GM21515 (cell line): ENCODE results near the gene TNS3.
"Not testable (repeated sequence)": the region's sequence is repeated elsewhere in the genome, so short reads cannot be mapped to it uniquely, and the experiment has no call there.

ENCODE experiments used
- ATAC-seq: cut with Tn5 transposase; IDR thresholded peaks from one replicate; pipeline ENCODE4 v1.9.1; 2021; ENCODE audit not compliant: unreplicated experiment

Gene TNS3

DNA sequence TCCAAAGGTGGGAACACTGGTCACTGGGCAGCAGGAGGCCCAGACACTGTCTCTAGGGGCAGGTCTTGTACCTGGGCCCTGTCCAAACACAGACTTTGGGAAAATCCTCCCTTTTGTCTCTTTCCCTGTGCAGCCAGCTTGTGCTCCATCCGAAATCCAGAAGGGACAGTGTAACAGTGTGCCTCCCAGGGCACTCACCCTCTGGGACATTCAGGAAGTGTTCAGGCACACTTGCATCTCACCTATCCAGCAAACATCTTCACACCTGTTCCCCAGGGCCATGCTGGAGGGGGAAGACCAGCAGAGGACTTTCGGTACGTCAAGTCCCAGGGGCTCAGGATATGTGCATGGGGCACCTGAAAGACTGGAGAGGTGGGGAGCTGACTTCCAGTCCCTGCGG, 38.9 kb downstream of the TNS3 start:
- ATAC-seq: no peak

DNA sequence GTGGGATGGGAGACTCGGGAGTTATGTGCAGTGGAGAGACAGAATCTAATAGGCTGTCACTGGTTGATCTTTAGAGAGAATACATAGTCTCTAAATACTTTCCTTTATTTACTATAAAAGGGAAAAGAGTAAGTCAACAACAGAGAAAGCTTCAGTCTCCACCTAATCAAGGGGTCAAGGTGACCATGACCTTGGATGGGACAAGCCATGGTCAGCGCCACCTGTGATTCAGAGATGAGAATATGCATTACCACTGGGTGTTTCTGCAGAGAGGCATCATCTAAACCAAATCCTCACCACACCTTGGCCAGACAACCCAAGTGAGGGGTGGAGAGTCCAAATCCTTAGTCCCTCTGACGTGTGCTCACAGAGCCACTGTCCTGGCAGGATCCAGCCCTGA, 39.9 kb downstream of the TNS3 start:
- ATAC-seq: no peak

DNA sequence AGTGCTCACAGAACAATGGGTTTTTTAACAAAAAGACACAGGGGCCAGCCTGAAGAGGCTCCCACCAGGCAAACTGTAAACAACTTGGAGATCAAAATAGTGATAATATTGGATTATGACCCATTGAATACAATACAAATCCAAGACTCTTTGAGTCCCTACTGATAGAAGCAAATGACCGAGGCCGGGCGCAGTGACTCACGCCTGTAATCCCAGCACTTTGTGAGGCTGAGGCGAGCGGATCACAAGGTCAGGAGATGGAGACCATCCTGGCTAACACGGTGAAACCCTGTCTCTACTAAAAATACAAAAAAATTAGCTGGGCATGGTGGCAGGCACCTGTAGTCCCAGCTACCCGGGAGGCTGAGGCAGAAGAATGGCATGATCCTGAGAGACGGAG, 40.4 kb downstream of the TNS3 start:
- ATAC-seq: not testable (repeated sequence)

DNA sequence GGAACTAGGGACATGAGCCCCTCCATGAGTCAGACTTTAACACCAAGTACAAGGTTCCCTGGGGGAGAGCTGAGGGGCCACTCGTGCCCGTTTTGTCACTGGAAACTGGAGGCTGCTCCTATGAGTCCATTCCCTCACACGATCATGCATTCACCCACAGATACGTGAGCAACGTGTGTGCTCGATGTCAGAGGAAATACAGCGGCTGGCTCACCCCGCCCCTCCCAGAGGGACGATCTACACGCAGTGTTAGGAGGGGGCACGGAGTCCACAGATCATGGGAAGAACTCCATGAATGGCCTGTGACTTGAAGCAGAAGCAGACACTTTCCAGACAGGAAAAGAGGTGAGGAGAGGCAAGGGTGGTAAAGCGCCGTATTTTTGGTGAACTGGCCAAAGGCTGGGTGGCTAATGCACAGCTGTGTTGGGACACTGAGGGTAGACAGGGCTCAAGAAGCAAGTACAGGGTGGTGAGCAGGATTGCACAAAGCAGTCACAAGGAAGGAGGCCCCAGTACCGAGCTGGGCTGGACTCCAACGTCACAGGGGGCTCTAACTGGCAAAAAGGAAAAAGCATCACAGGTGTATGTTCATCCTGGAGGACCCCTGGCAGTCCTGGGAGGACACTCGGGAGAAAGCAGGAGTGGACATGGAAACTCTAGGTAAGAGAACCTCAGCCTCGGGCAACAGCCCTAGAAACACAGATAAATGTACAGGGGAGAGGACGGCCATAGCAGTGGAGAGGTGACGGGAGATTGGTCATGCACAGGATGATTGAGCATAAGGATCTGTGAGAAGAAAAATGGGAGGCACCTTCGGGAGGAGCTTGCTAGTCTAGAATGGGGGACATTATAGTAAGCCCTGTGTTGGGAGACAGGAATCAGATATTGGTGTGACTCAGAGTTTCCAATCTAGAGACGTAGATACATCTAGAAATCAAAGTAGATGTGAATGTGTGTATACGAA, 41.2 kb downstream of the TNS3 start:
- ATAC-seq: no peak

DNA sequence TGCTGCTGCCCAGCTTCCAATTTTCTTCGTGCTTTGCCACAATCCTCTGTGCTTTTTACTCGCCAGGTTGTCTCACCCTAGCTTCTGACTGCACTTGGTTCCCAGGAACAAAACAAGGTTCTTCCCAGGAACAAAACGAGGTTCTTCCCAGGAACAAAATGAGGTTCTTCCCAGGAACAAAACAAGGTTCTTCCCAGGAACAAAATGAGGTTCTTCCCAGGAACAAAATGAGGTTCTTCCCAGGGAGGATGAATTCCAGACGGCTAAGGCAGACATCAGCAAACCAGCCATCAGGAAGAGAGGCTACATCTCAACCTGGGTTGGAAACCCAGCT, 41.9 kb downstream of the TNS3 start:
- no peak for ATAC-seq

DNA sequence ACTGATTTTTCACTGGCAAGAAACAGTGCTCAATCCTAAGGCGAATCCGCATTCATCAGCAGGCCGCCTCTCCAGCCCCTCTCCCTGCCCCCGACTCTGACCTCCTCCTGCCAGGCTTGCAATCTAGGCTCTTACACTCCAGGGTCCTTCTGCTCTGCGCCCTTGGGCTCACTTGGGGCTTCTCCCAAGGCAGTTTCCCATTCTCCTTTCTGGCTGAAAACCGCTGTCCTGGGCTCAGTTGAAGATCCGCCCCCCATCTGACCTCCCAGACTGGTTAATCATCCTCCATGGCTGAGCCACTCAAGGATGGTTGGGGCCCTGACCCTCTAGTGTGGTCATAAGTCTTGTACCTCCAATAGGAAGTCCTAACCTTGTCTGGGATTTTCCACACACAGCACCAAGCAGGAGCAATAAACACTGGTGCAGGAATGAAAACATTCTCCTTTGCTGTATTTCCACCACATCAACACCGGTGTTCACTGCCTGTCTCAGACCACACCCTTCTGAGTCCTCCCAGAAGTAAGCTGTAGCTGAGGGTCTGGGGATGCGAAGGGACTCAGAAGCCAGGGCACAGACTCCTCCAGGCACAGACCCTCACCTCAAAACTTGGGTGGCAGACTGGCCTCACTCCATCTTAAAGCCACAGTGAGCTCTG, 42.4 kb downstream of the TNS3 start:
- ATAC-seq: no peak

DNA sequence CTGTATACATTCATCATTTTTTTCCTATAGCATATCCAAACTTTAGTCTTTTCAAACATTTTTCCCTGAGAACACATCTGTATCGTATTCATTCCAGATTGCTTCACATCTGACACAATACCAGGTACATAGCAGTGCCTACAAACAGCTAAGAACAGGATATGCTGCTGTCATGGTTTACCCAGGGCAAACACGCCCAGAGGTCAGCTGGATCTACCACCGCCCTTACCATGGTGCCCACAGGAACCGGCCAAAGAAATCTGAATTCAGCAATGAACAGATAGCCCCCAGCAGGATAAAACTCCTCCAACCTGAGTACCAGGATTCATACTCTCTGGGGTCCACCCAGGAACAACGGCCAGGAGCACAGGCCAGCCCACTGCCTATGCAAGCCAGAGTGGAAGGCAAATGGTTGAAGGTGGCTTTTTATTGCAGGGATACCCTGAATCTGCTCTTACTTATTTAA, 43.0 kb downstream of the TNS3 start:
- ATAC-seq: no peak

DNA sequence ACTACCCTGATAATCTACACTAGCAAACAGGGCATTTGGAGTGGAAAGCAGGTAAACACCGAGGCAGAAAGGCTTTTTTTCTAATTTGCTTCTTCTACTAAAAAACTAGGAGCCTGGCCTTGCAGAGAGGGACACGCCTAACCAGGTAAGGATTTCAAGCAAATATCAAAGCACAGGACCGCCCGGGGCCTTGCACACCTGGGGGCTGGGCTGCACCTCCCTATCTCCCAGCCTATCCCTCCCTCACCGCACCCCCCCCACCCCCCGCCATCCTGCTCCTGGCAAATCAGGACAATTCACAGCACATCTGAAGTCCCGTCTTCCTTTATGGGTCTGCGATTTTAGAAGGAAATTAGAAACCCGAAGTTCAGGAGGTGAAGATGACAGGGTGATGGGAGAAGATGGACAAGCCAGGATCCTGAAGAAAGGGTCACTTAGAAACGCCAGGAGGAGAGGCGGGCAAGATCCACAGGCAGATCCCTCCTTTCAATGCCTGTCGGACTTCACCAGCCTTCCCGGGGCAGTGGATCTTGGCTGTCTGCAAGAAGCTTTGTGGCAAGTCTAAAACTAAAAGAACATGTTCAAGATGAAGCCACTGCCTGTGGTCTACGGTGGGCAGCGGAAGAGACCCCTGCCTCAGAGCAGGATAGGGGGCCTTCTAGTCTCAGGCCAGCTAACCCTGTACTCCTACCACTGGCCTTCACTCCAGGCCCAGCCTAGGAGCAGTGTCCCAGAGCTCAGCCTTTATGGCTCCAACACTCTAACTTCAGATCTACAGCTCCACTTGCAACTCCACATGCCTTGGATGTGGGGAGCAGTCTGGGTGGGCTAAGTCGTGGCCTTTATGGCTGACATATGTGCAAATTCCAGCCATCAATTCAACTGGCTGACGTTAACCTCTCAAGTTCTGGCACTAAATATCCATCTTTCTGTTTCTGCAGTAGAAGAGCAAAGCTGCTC, 43.9 kb downstream of the TNS3 start:
- no peak for ATAC-seq

DNA sequence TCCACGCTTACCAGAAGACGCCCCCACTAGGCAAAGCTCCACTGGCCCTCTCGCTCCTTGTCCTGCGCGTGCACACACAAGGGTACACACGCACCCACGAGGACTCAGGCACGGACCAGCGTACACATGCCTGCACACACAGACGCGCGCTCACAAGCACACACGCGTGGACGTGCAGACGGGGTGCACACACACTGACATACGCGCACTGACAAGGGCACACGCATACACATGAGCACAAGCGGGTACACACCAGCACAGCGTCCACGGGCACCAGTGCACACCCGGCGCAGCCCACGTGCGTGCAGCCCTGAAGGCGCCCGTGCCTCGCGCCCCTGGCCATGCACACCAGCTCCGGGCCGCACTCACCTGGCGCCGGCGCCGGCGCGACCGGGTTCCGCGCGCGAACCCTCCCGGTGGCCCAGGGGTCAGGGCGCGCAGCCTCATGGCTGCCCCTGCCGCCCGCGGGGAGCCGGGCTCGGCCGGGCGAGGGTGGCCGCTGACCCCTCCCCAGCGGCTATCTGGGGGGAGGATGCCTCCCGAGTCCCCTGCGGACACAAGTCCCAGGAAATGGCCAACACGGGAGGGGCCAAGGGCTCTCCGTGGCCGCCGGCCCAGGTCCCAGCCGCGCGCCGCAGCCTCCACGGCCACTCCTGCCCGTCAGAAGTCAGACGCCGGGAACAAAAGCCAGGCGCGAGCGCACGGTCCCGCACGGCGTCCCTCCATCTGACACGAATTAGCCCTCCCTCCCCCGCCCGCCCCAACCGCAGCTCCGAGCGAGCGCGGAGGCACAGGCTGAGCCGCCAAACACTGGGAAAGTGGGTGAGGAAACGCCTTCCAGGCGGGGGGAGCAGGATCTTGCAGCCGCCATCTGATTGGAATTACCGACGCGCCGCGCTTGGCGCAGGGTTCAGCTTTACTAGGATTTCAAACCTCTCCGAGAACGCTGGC, 45.0 kb downstream of the TNS3 start:
- no peak for ATAC-seq

DNA sequence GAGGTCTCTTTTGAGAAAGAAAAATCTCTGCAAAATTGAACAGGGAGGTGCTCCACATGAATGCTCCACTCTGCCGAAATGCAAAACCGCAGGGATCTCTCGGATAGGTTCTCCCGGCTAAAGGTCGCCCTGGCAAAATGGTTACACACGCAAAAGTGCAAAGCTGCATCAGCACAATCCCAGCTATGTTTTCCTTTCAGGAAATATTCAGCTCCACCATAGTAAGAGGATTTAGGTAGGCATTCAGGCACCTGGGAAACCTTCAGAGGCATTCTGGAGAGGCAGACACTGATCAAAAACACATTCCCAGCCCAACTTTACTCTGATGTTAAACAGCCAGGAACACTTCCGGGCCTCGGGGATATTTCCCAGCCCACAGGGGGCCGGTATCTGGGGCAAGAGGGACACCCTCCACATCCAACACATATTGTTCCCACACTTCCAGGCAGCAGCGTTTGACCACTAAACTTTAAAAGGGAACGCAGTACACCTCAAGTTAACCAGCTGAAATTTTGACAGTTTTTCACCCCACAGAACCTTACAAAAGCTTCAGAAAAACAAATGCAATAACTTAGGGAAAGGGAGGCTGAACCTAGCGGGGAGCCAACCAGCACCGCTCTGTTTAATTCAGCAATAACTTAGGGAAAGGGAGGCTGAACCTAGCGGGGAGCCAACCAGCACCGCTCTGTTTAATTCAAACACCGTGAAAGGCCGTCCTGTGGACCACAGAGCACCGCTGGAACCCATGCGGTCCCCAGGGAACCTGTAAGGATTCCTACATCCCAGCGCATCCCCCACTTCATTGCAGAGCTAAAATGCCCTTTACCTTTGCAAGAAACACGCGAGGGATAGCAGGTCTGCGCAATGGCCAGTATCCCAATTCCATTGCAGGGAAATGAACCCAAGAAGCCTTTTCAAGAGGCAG, 45.9 kb downstream of the TNS3 start:
- no peak for ATAC-seq

DNA sequence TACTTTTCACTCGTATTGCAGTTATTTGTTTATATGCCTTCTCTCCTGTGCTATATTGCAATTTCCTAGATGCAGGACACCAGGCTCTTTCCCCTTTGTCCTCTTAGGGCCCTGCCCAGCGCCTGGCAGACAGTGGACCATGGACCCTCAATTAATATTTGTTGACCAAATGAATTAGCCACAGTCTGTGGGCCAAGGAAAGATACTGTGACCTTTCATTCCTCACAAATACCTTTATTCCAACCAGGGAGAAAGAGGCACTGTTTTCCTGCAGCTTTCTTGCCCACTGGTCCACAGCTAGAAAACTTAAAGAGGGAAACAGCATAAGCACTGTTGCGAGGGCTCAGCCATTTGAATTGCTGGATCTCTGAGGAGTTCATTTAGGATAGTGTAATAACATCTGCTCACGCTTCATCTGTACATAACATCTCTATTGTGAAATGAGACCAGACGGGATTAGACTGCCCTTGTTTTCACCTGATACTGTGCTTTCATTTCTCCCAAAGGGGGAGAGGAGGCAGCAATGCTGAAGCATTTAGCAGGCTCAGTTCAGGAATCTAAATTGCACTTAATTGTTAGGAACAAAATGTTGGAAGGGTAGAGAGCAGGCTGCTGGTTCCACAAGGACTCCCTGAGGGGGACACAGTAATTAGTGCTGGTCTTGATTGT, 46.7 kb downstream of the TNS3 start:
- no peak for ATAC-seq

DNA sequence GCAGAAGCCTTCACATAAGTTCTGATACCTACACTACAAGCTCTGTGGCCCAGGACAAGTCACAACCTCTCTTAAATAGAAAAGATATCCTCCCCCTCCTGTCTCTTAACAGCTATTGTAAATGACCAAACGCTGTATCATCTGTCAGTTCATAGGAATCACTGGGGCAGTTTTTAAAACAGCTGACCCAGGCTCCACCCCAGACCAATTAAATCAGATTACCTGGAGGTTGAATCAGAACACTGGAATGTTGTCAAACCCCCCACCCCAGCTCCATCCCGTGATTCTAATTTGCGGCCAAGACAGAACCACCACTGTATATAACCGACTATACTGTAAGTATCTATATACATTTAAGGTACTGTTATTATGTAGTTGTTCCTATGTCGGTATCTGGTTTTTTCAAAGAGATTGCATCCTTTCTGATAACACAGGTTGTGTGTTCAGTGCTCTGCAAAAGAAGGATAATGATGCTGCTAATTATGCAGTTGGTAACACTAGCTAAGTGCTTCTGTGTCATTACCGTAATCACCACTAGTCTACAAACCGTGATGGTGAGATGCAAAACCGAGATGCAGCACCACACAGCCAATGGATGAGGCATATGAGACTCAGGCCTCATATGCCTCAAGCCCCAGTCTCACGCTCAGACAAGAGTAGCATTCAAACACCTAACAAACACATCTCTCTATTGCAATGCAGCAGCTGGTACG, 47.4 kb downstream of the TNS3 start:
- no peak for ATAC-seq

DNA sequence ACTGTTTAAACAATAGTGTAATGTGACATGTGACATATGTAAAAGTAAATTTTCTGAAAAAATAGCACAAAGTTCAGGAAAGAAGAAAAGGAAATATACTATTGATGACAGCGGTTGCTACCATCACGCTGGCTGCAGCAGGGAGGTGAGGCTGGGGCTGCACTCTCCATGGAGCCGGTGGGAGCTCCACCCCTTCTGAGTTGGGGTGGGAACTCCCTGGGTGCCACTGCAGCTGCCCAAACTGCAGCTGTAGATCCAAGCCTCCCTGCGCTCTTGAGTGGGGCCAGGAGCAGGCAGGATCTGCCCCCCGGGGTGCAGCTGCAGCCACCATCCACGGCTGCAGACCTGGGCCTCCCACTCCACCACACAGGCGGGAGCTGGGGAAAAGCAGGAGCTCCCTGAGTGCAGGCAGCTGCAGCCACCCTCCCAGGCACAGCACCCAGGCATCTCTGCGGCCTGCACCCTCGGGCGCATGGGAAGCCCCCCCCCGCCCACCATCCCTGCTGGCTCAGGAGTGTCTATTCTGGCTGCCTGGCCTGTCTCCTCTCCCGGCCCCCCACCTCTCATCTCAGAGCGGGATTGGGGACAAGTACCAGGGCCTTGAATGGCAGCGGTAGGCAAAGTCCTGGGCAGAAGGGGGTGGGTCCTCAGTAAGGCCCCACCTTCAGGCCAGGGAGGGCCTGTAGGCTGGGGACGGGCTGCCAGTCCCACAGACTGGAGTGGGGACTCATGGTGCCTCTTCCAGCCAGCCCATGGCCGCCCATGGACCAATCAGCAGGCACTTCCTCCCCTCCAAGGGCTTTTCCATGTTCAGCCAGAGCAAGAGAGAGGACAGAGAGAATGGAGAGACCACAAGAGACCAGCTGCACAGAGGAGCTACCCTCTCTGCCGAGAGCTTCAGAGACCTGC, 50.1 kb downstream of the TNS3 start:
- no peak for ATAC-seq

DNA sequence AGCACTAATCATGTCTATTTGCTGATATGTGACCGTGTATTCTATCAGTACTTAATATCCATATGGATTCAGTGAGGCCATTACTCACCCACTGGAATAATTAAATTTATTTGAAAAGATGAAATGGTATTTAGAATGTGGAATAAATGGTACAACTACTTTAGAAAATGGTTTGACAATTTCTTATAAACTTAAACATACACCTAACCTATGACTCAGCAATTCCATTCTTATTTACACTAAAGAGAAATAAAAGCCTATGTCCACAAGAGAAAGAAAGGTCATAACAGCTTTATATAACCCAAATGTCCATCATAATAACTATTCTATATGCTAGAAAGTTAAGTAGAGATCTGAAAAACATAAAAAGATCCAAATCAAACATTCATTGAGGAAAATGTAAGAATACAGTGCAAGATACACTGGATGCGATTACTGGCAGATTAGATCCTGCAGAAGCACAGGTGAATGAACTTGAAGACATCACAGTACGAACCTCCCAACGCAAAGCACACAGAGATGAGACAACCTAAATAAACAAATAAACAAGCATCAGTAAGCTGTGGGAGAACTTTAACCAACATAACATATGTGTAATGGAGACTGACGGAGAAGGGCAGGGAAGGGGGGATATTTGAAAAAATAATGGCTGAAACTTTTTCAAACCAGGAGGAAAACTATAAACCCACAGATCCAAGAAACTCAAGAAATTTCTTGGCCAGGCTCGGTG, 51.9 kb downstream of the TNS3 start:
- no peak for ATAC-seq

DNA sequence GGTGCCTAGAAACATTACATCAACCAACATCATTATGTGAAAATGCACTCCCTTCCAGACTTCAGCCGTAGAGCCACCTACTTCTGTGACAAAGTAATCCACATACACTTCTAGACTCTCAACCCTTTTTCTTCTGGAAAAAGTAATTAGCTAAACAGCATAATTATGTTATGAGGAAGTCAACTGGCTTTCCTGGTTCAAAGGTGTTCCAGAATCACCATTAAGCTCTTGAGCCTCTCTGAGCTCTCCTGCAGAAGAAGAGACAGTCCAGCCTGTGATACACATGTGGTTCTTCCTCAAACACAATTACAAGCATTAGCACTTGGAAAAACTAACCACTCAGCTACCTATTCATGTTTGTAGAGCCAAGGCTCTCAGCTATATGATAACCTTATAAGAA, 52.5 kb downstream of the TNS3 start:
- ATAC-seq: no peak

DNA sequence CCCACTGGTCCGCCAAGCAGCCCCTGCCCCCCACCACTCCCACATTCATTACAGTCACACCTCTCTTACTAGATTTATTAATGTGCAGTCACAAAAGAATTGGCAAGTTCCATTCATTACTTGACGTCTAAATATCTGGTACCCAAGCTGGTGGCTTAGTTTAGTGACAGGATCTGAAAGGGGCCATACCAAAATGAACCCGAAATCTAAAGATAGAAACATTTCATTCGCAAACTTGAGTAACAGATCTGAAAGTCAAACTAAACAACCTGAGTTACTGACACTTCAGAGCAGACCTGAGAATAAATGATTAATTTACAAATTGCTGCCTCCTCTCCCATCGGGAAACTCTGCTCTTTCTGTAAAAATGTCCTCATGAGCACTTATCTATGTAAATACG, 53.4 kb downstream of the TNS3 start:
- ATAC-seq: no peak
